GM21723 (cell line): ENCODE data around the gene JAG1.
"Not testable (repeated sequence)": the region's sequence is repeated elsewhere in the genome, so short reads cannot be mapped to it uniquely, and the experiment has no call there.

Source experiments
- ATAC-seq: cut with Tn5 transposase; IDR thresholded peaks from one replicate; pipeline ENCODE4 v1.9.1; 2021; ENCODE audit warnings: mild to moderate bottlenecking, moderate library complexity; ENCODE audit not compliant: unreplicated experiment

JAG1 gene

GRCh38 chr20:10639077-10639736 lies 34.6 kb downstream of the JAG1 start:
- ATAC-seq: no peak

- no peak for ATAC-seq
Measured at GRCh38 chr20:10637563-10637962, 36.2 kb downstream of the JAG1 start.

GRCh38 chr20:10637031-10637559 lies 36.7 kb downstream of the JAG1 start:
- no peak for ATAC-seq

GRCh38 chr20:10636326-10636818 lies 37.4 kb downstream of the JAG1 start:
- no peak for ATAC-seq

- ATAC-seq: no peak
Measured at GRCh38 chr20:10635476-10636208, 38.2 kb downstream of the JAG1 start.

DNA sequence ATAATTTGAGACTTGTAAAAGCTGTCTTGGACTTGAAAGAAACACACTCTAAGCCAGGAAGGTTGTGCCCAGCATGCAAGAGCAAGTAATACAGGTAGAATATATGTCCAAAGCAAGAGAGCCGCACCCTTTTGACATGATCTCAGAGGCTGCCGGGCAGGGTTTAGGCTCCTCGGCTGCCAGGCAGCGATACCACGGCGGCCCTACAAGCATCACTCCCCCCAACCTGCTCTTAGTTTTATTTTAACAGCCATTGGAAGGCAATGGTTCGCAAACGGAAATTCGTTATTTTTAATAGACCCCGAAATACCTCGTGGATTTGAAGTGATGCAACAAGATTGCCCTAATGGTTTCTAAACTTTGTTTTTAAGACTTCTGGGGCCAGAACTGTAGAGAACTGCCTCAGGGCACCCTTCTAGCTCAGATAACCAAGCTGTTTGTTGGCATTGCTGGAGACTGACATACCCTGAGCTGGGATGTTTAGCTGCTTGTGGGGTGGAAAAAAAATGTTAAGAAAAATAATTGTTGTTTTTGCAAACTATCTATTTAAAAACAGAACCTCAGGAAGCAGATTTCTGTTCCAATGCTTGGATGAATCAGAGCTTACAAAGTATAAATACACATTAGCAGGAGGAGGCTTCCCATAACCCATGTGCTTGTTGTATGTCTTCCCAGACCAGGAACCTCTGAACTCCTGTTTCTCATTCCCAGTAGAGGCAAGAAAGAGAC lies 39.0 kb downstream of the JAG1 start:
- ATAC-seq: no peak

DNA sequence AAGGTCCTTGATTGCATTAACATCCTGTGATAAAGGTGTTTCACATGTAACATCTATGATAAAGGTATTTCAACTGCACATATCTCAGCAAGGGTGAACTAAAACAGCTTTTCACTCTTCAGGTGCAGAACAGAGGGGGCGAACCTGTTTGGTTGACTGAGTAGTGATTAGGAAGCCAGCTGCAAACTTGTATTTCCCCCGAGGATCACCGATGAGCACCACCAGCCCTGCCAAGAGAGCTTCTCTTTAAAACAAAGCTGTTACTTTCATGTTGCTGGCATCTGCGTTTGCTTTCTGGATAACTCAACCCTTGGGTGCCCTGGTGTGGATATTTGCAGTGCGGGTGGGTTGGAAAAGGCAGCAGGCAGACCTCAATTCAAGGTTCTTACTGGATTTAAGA lies 39.6 kb downstream of the JAG1 start:
- ATAC-seq: no peak

DNA sequence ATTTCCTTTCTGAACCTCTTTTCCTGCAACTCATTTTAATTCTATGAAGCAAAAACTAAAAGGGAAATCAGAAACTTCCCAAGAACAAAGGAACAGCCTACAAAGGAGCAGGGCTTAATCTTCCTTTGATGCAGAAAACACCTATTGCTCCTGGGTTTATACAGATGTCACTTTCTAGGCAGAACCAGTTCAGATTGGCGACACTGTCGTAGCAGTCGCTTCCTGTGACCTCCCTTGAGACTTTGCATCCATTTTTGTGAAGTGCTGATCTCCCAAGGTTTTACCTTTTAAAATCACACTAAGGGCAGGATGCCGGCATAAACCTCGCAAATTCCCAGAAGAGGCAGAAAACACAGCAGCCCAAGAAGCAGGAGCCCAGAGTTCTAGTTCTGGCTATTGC lies 40.1 kb downstream of the JAG1 start:
- no peak for ATAC-seq

DNA sequence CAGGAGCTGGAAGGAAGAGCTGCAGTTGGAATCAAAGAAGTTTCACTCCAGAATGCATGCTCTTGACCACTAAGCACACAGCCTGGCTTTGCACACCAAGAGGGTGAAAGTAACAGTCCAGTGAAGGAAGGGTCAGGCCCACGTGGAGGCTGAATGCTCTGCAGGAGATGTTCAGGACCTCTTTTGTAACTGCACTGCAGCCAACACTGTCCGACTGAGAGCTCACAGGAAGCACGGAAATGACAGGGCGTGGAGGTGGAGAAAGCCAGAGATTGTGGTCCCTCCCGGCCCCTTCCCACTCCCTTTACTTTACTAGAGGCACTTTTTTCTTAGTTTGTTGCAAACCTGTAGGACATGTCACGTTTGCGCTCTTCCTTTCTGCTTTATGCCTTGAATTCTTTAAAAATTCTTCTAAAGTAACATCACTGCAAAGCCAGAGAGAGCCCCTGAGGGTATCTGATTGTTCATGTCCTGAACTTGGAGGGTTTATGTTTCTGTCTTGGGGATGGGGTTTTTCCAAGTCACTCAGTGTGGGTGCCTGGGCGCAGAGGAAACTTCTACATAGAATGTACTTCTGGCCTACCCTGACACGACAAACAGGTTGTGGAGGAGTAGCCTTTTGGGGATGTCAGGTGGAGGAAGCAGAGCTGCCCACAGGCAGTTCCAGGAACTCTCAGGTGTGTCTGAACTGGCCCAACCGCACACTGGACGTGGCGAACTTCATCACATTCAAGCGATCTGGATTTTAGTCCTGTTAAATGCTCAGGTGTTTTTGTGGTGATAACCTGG lies 40.9 kb downstream of the JAG1 start:
- no peak for ATAC-seq

- no peak for ATAC-seq
Measured at GRCh38 chr20:10631126-10631525, 42.7 kb downstream of the JAG1 start.

GRCh38 chr20:10629946-10630650 lies 43.7 kb downstream of the JAG1 start:
- ATAC-seq: no peak

GRCh38 chr20:10626896-10627295 lies 46.9 kb downstream of the JAG1 start:
- no peak for ATAC-seq

DNA sequence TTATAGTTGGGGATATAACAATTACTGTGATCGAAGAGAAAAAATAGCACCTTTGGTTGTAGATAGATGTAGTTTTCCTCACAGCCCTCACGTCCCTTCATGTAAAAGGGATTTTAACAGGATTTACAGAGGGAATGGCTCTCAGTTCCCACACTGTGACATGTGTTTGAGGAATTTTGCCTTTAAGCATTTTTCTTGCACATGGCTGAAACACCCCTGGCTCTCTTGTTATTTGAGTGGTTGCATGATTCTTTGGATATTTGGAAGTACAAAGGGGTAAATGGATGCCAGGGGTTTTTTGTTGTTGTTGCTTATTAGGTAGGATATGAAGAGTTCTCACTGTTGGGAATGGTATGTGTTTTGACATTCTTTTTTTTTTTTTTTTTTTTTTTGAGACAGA lies 48.2 kb downstream of the JAG1 start:
- no peak for ATAC-seq

DNA sequence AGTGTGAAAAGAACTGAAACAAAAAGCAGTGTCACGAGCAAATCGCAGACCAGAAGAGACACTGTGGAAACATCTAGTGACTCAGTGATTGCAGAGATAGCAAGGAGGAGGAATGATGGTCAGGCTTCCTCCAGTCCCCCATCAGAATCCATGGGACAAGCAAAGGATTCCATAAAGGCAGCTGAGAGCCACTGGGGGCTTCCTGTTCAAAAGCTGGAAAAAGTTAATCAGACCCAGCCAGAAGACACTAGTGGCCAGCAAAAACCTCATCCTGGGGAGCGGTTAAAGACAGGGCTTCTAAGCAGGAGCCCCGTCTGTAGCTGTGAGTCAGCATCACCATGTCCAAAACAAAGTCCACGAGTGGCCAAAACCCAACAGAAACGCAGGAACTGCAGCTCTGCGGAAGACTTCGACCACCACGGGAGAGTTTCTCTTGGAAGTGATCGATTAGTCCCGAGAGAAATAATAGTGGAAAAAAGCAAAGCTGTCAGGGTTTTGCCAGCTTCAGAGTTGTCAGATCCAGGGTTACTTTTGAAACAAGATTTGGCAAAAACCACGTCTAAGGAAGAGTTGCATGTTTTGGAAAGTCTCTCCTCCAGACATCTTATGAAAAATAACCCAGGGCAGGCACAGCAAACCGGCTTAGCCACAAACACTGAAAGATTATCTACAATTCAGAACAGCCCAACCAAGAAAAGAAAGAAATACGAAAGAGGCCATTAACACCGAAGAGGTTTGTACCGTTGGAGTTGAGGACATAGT lies 51.0 kb downstream of the JAG1 start:
- ATAC-seq: no peak

GRCh38 chr20:10621149-10621548 lies 52.6 kb downstream of the JAG1 start:
- ATAC-seq: no peak

DNA sequence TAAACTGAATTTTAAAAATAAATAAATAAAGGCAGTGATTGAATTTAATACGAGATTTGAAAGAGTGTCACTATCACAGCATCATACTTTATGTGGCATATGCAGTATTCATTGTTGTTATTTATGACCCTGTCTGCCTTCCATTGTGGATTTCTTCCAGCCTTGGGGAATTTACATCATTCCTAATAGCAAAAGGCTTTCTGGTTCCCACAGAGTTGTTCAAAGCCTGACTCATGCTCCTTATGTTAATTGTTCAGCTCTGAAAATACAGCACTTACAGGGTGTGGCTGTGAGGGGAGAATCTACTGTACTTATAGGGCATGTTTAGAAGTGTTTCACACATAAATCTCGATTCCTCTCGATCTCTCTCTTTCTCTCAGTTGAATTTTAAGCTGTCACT lies 54.4 kb downstream of the JAG1 start:
- no peak for ATAC-seq

DNA sequence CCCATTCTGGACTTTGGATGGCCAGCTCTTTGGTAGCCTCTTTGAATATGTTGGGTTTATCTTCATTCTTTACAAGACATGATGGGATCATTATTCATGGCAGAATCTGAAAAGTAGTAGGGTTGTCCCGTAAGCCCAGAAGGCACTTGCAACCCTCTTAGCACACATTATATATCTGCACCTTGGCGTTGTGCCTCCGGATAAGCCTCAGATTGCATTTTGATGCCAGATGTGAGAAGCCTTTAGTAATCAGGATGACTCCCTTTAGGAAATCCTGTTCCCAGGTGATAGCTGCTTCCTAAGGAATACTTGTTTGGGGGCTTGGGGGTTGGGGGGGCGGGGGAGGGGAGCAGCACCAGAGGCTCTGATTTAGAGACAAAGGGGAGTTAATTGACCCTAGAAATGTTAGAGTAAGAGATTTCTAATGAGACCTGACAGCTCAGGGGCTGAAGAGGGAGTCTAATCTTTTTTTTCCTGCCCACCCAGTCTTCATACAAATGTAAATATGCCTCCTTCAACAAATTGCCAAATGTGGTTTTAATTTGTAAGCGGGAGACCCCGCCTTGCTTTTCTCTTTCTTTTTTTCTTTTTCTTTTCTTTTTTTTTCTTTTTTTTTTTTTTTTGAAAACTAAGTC lies 55.1 kb downstream of the JAG1 start:
- no peak for ATAC-seq

GRCh38 chr20:10617549-10618133 lies 56.2 kb downstream of the JAG1 start:
- not testable (repeated sequence) for ATAC-seq

DNA sequence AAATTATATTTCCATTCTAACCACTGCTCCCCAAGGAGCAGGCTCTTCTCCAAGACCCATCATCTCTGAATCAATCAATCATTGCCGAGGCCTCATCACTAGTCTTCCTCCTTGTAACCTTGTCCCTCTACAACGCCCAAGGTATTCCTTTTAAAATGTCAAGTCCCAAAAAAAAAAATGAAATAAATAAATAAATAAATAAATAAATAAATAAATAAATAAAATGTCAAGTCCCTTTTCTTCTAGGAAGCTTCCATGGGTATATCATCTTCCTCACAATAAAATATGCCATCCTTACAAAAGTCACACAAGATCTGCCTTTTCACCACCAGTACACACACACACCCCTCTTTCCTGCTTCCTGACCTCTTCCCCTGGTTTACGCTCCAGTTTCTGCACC lies 57.6 kb downstream of the JAG1 start:
- no peak for ATAC-seq
